HG03196 (cell line): ENCODE results near the gene RNF167.
A peak's percentile ranks its signal among the peaks of the same experiment; 100 is the strongest.

Experiments
- ATAC-seq: cut with Tn5 transposase; IDR thresholded peaks from one replicate; pipeline ENCODE4 v1.9.1; 2021; ENCODE audit not compliant: unreplicated experiment

Gene RNF167

GRCh38 chr17:4939796-4940554, at the start of gene RNF167, which contains the start of gene SLC25A11:
Gene RNF167 (plus strand): TSS chr17:4940268. CDS start chr17:4940910, 642 bp downstream.
Gene SLC25A11 (minus strand): TSS chr17:4940046. CDS start chr17:4939910, 136 bp downstream.
- peak; percentile 72 for ATAC-seq

- no peak for ATAC-seq
Observed at GRCh38 chr17:4891411-4892410, 48.4 kb upstream of the RNF167 start.

GRCh38 chr17:4892499-4893221, 47.4 kb upstream of the RNF167 start:
- ATAC-seq, result no peak

GRCh38 chr17:4893272-4893671, 46.8 kb upstream of the RNF167 start:
- ATAC-seq, result no peak

GRCh38 chr17:4893721-4894560, 46.1 kb upstream of the RNF167 start:
- ATAC-seq, result no peak

- no peak for ATAC-seq
Observed at GRCh38 chr17:4895121-4895520, 44.9 kb upstream of the RNF167 start.

GRCh38 chr17:4895657-4896331, 44.3 kb upstream of the RNF167 start:
- ATAC-seq, result no peak

- ATAC-seq, result no peak
Observed at GRCh38 chr17:4896332-4897197, 43.5 kb upstream of the RNF167 start.

GRCh38 chr17:4897198-4897687, 42.8 kb upstream of the RNF167 start:
- no peak for ATAC-seq

- ATAC-seq, result no peak
Observed at GRCh38 chr17:4897785-4898184, 42.3 kb upstream of the RNF167 start.

GRCh38 chr17:4898351-4898750, 41.7 kb upstream of the RNF167 start:
- no peak for ATAC-seq

- ATAC-seq, result no peak
Observed at GRCh38 chr17:4898927-4899326, 41.1 kb upstream of the RNF167 start.

GRCh38 chr17:4899341-4900230, 40.5 kb upstream of the RNF167 start, which contains the start of gene C17orf107:
Gene C17orf107 (plus strand): TSS chr17:4899536. CDS start chr17:4899763, 227 bp downstream.
- ATAC-seq, result no peak

- ATAC-seq, result no peak
Observed at GRCh38 chr17:4900231-4901107, 39.6 kb upstream of the RNF167 start.

- ATAC-seq, result no peak
Observed at GRCh38 chr17:4901108-4901647, 38.9 kb upstream of the RNF167 start.
